A549 (cell line): ENCODE measurements around the gene CECR2. TPM values are rescaled to one million over a fixed set of nuclear protein-coding genes. Genes with fewer than 3 reads are reported as not detected.

Experiments used
- ATAC-seq, 2 experiments: fragments of 200-7000 bp in 1 of 2; fragments of >200 bp in 1 of 2; cut with Nextera tagmentation in 1 of 2; cut with Tn5 transposase in 1 of 2; 3 replicates each; pipeline versions ENCODE4 v1.8.0 to v1.9.1; 2018 to 2020; ENCODE audit warnings: mild to moderate bottlenecking in 1 of 2, moderate library complexity in 1 of 2
- CTCF ChIA-PET: fragments of 300-600 bp; sonication (Branson Sonifier 250); formaldehyde crosslinking; extraction: SDS; loops from one replicate; lab custom pipeline; 2021; ENCODE audit warnings: antibody characterized with exemption, inconsistent platforms; lab: Yijun Ruan, JAX
- POLR2A ChIA-PET: fragments of 350-600 bp; formaldehyde crosslinking; extraction: SDS; loops from one replicate; lab custom pipeline; 2021; ENCODE audit warnings: antibody characterized with exemption, inconsistent platforms; lab: Yijun Ruan, JAX
- DNase-seq, 2 experiments: peaks; one replicate each; pipeline versions ENCODE4 v3.0.0 to v3.0.0-alpha.2; 2011 to 2016; ENCODE audit warnings: low read depth in 1 of 2, low spot score in 1 of 2
- FAIRE-seq: peaks from 2 replicates; lab custom pipeline; 2011; peaks lifted over from hg19 to GRCh38; lab: Jason Lieb, UNC
- H3K27ac ChIP-seq, 2 experiments: fragments of >200 bp; sonication (Bioruptor Twin); formaldehyde crosslinking; 3 replicates each; pipeline ENCODE4 v1.5.1; 2016 to 2017
- H3K4me1 ChIP-seq: fragments of >200 bp; sonication (Bioruptor Twin); formaldehyde crosslinking; 3 replicates; pipeline ENCODE4 v1.6.1; 2016
- H3K4me2 ChIP-seq: fragments of >200 bp; sonication (Bioruptor Twin); formaldehyde crosslinking; 3 replicates; pipeline ENCODE4 v1.6.1; 2016
- H3K4me3 ChIP-seq: fragments of >200 bp; sonication (Bioruptor Twin); formaldehyde crosslinking; 3 replicates; pipeline ENCODE4 v1.5.1; 2016
- H3K9me3 ChIP-seq: fragments of >200 bp; sonication (Bioruptor Twin); formaldehyde crosslinking; 3 replicates; pipeline ENCODE4 v1.6.1; 2016
- BHLHE40 ChIP-seq: IDR thresholded peaks from 2 replicates; pipeline ENCODE4 v1.6.1; 2012; ENCODE audit warnings: low read depth, low read length, inconsistent platforms
- CHD2 ChIP-seq: fragments of 150-350 bp; IDR thresholded peaks from 2 replicates; pipeline ENCODE4 v1.6.1; 2014; ENCODE audit warnings: low read length; ENCODE audit not compliant: partially characterized antibody
- EHF ChIP-seq: fragments of 250-450 bp; sonication (Bioruptor Pico); IDR thresholded peaks from 2 replicates; pipeline ENCODE4 v1.5.0; 2020; ENCODE audit warnings: mild to moderate bottlenecking
- EHMT2 ChIP-seq: fragments of 200-600 bp; sonication (generic); IDR thresholded peaks from 2 replicates; pipeline ENCODE4 v1.6.1; 2016; ENCODE audit warnings: antibody characterized with exemption, low read depth, mild to moderate bottlenecking, moderate library complexity
- ELK1 ChIP-seq: fragments of 150-350 bp; IDR thresholded peaks from 2 replicates; pipeline ENCODE4 v1.6.1; 2014; ENCODE audit warnings: low read depth, mild to moderate bottlenecking, low read length
- EP300 ChIP-seq, 2 experiments: fragments of >200 bp; sonication (Bioruptor Twin); formaldehyde crosslinking; IDR thresholded peaks; 2 replicates in 1 of 2; 3 replicates in 1 of 2; pipeline ENCODE4 v1.6.1; 2016 to 2017
- ESRRA ChIP-seq: fragments of 150-350 bp; IDR thresholded peaks from 2 replicates; pipeline ENCODE4 v1.6.1; 2014; ENCODE audit warnings: mild to moderate bottlenecking, low read length, borderline replicate concordance
- FOSL2 ChIP-seq, 2 experiments: fragments of 450-650 bp in 1 of 2; fragments of >200 bp in 1 of 2; sonication (Bioruptor Twin) in 1 of 2; formaldehyde crosslinking; IDR thresholded peaks; 2 replicates each; pipeline versions ENCODE4 v1.5.0 to v1.6.1; 2016 to 2020; ENCODE audit warnings: mild to moderate bottlenecking in 1 of 2, moderate library complexity in 1 of 2
- FOXS1 ChIP-seq: fragments of 250-450 bp; sonication (Bioruptor Pico); IDR thresholded peaks from 2 replicates; pipeline ENCODE4 v1.5.0; 2020; ENCODE audit warnings: mild to moderate bottlenecking, moderate library complexity
- HDAC2 ChIP-seq: fragments of 200-600 bp; sonication (generic); IDR thresholded peaks from 2 replicates; pipeline ENCODE4 v1.6.1; 2016
- HES2 ChIP-seq: fragments of >200 bp; sonication (Bioruptor Twin); formaldehyde crosslinking; IDR thresholded peaks from 2 replicates; pipeline ENCODE4 v1.6.1; 2016
- HMGXB4 ChIP-seq: fragments of 250-450 bp; sonication (Bioruptor Pico); IDR thresholded peaks from 2 replicates; pipeline ENCODE4 v1.5.0; 2021; ENCODE audit warnings: mild to moderate bottlenecking, moderate library complexity, borderline replicate concordance
- JUN ChIP-seq, 2 experiments: fragments of >200 bp; sonication (Bioruptor Twin); formaldehyde crosslinking; IDR thresholded peaks; 2 replicates in 1 of 2; 3 replicates in 1 of 2; pipeline ENCODE4 v1.6.1; 2016 to 2017
- JUNB ChIP-seq: fragments of >200 bp; sonication (Bioruptor Twin); formaldehyde crosslinking; IDR thresholded peaks from 2 replicates; pipeline ENCODE4 v1.6.1; 2016
- KDM1A ChIP-seq: fragments of 200-600 bp; sonication (generic); IDR thresholded peaks from 2 replicates; pipeline ENCODE4 v1.6.1; 2016; ENCODE audit warnings: low read depth, mild to moderate bottlenecking
- MAFK ChIP-seq: fragments of 450-650 bp; IDR thresholded peaks from 2 replicates; pipeline ENCODE4 v1.6.1; 2014; ENCODE audit not compliant: partially characterized antibody
- NFE2L2 ChIP-seq: fragments of 150-350 bp; conservative IDR thresholded peaks from 2 replicates; pipeline ENCODE4 v1.6.1; 2014; ENCODE audit warnings: low read length
- NR3C1 ChIP-seq: fragments of >200 bp; sonication (Bioruptor Twin); formaldehyde crosslinking; IDR thresholded peaks from 3 replicates; pipeline ENCODE4 v1.6.1; 2017
- PHF8 ChIP-seq: fragments of 200-600 bp; sonication (generic); IDR thresholded peaks from 2 replicates; pipeline ENCODE4 v1.6.1; 2016; ENCODE audit warnings: low read depth, mild to moderate bottlenecking, antibody characterized with exemption, moderate library complexity, borderline replicate concordance
- RAD21 ChIP-seq, 2 experiments: fragments of >200 bp in 1 of 2; sonication (Bioruptor Twin) in 1 of 2; formaldehyde crosslinking in 1 of 2; IDR thresholded peaks in 1 of 2; conservative IDR thresholded peaks in 1 of 2; 2 replicates in 1 of 2; 3 replicates in 1 of 2; pipeline ENCODE4 v1.6.1; 2012 to 2018; ENCODE audit warnings: inconsistent platforms in 1 of 2
- SREBF2 ChIP-seq: fragments of 450-650 bp; IDR thresholded peaks from 2 replicates; pipeline ENCODE4 v1.6.1; 2014; ENCODE audit warnings: mild to moderate bottlenecking, moderate library complexity
- USF2 ChIP-seq: fragments of 450-650 bp; IDR thresholded peaks from 2 replicates; pipeline ENCODE4 v1.6.1; 2014; ENCODE audit warnings: antibody characterized with exemption
- ZFP36 ChIP-seq: fragments of 450-650 bp; IDR thresholded peaks from 2 replicates; pipeline ENCODE4 v1.6.1; 2014; ENCODE audit warnings: borderline replicate concordance; ENCODE audit not compliant: partially characterized antibody
- ZNF302 ChIP-seq: fragments of 250-450 bp; sonication (Bioruptor Pico); IDR thresholded peaks from 2 replicates; pipeline ENCODE4 v1.9.0; 2021; ENCODE audit warnings: inconsistent platforms, mild to moderate bottlenecking, moderate library complexity
- WGBS: methylation state at CpG from one replicate; pipeline ENCODE4 v1.1.6; 2017; ENCODE audit errors: missing lambda C conversion rate; 5-methylcytosine and 5-hydroxymethylcytosine counted together
- polyA plus RNA-seq, 4 experiments: library from polyadenylated mRNA; depleted of rRNA in 3 of 4; stranded (reverse); fragments of >200 nt; fragmentation: RNase III in 1 of 4; extraction: RNeasy Plus Mini Kit Qiagen cat#74134 plus additional on column Dnase treatment in 1 of 4; gene quantifications; 2 replicates in 3 of 4; 3 replicates in 1 of 4; pipeline ENCODE4 v1.2.3, GENCODE V29; 2011 to 2017

CECR2 gene
- polyA plus RNA-seq, 2 of the 4 experiments (the other 2 are of a cell fraction): 0.01 to 0.06 TPM

GRCh38 chr22:17366329-17366728 lies 2.9 kb upstream of the CECR2 start:
- H3K27ac ChIP-seq: no peak overlapping the region
- ATAC-seq (no peak), FAIRE-seq (no peak), DNase-seq (no peak)
- H3K4me1 ChIP-seq: 0 out of 3 replicates have a peak, but pooled peaks cover 13% of the 10 kb centered on the region
- CTCF ChIA-PET: interaction anchor here (0.9 to 1.2 kb wide), 2 partner anchors 135 to 308 kb away, joined by 3 to 6 read pairs; no protein-coding TSS in a partner anchor
- H3K9me3 ChIP-seq: no peaks in the 10 kb centered on the region
- 70% methylated on average over 9 of the region's 13 CpGs for WGBS
- POLR2A ChIA-PET: no interaction called here
- no peak overlapping the region; the same call in 2 of the 3 replicates for H3K4me2 ChIP-seq
- TF ChIP-seq NFE2L2 (no peak), FOXS1 (CRISPR knock-in tag) (no peak), EHF (CRISPR knock-in tag) (no peak), MAFK (no peak)
- H3K4me3 ChIP-seq: no peak overlapping the region

GRCh38 chr22:17366830-17367229 lies 2.4 kb upstream of the CECR2 start:
- ATAC-seq: peak; percentile 78 to 88; a peak in 5 of 6 replicates
- POLR2A ChIA-PET: no interaction called here
- H3K9me3 ChIP-seq: no peaks in the 10 kb centered on the region
- TF ChIP-seq PHF8 (no peak), JUNB (no peak), JUN (IDR thresholded peaks at IDR 0.05) (no peak), RAD21 (conservative IDR thresholded peaks at IDR 0.05 in 1 of 2, IDR thresholded peaks at IDR 0.05 in 1 of 2) (no peak), ESRRA (no peak), ZNF302 (no peak), ELK1 (no peak), CHD2 (no peak), NR3C1 (no peak)
- TF ChIP-seq, all 56 proteins: peak for 0
- CTCF ChIA-PET: interaction anchor here (0.9 to 1.5 kb wide), 3 partner anchors 41 to 309 kb away, joined by 3 to 6 read pairs (median 5); no protein-coding TSS in a partner anchor
- no peak for FAIRE-seq
- Histone ChIP-seq H3K4me3 (no peak overlapping the region), H3K4me2 (peak overlapping the region; percentile 44), H3K4me1 (0 out of 3 replicates have a peak, but pooled peaks cover 13% of the 10 kb centered on the region), H3K27ac (no peak overlapping the region)
- WGBS: 9% methylated on average over 11 of the region's 11 CpGs
- DNase-seq: peak; percentile 30 to 33

GRCh38 chr22:17368144-17368543 lies 1.1 kb upstream of the CECR2 start:
- 29% methylated on average over 7 of the region's 7 CpGs for WGBS
- no peak for ATAC-seq
- Histone ChIP-seq H3K4me1 (0 out of 3 replicates have a peak, but pooled peaks cover 13% of the 10 kb centered on the region), H3K4me3 (peak overlapping the region; percentile 51; the same call in 2 of the 3 replicates), H3K4me2 (peak overlapping the region; percentile 95), H3K9me3 (no peaks in the 10 kb centered on the region), H3K27ac (no peak overlapping the region)
- no peak for FAIRE-seq
- ChIA-PET CTCF (interaction anchor here (0.6 to 1.5 kb wide), 2 partner anchors 19 to 40 kb away, joined by 3 to 5 read pairs; no protein-coding TSS in a partner anchor), POLR2A (interaction anchor here (0.7 kb wide), 1 partner anchor 196 kb away, joined by 7 read pairs; no protein-coding TSS in a partner anchor)
- TF ChIP-seq HDAC2: no peak
- DNase-seq: no peak

GRCh38 chr22:17368554-17369438 lies 464 bp upstream of the CECR2 start:
- peak overlapping the region; percentile 95 for H3K4me2 ChIP-seq
- peak overlapping the region; percentile 51 for H3K4me3 ChIP-seq
- WGBS: 4% methylated on average over 28 of the region's 64 CpGs
- H3K27ac ChIP-seq: peak overlapping the region in 1 of 2 experiments; percentile 64; a peak in 3 of 6 replicates
- no peaks in the 10 kb centered on the region for H3K9me3 ChIP-seq
- DNase-seq (peak in 1 of 2 experiments; percentile 21), FAIRE-seq (no peak), ATAC-seq (peak; percentile 69 to 75; a peak in 5 of 6 replicates)
- H3K4me1 ChIP-seq: 0 out of 3 replicates have a peak, but pooled peaks cover 13% of the 10 kb centered on the region
- ChIA-PET POLR2A (interaction anchor here (0.7 kb wide), 1 partner anchor 197 kb away, joined by 7 read pairs; no protein-coding TSS in a partner anchor), CTCF (interaction anchor here (1.5 kb wide), 1 partner anchor 39 kb away, joined by 5 read pairs; no protein-coding TSS in a partner anchor)
- TF ChIP-seq NFE2L2 (no peak), ZFP36 (no peak), HMGXB4 (CRISPR knock-in tag) (no peak), FOSL2 (IDR thresholded peaks at IDR 0.05) (no peak), FOSL2 (CRISPR knock-in tag; IDR thresholded peaks at IDR 0.05) (no peak), KDM1A (no peak), FOXS1 (CRISPR knock-in tag) (no peak), EP300 (IDR thresholded peaks at IDR 0.05) (no peak), USF2 (no peak), EHMT2 (no peak), HES2 (no peak), SREBF2 (no peak), BHLHE40 (no peak)
